ENCODE measurements around the gene PCNX2. TPM values are rescaled to one million over a fixed set of nuclear protein-coding genes. Genes with fewer than 3 reads are reported as not detected.

The PCNX2 gene
- total RNA-seq, 1 experiment from 2014 or later = 50.8 TPM

DNA sequence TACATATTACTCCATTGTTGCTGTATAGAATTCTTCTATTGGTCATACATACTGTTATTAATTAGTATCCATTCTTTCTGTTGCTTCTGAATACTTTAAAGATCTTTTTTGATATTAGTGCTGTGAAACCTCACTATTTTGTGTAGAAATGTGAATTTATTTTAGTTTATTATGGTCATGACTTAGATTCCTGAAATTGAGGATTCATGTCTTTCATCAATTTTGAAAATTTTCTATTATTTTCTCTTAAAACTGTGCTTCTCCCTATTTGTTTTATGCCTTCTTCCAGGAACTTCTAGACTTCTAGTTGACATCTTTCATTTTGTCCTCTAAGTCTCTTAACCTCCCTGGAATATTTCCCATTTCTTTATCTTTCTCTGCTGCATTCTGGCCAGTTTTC lies 232.1 kb downstream of the PCNX2 start:
- DNase-seq (ENCODE audit: low spot score) = no peak
- Mint-ChIP-seq H3K27me3 (ENCODE audit: low read depth) (no peaks in the 10 kb centered on the region), H3K4me3 (no peak overlapping the region), H3K9me3 (no peaks in the 10 kb centered on the region), H3K27ac (no peak overlapping the region), H3K36me3 (peaks cover 10% of the 10 kb centered on the region), H3K4me1 (peaks cover 10% of the 10 kb centered on the region)
- no peak for ATAC-seq
- CTCF ChIA-PET = no interaction called here
- no peak for TF ChIP-seq ZNF671 (CRISPR knock-in tag; IDR thresholded peaks at IDR 0.05)
- TF ChIP-seq MXD4 (CRISPR knock-in tag; IDR thresholded peaks at IDR 0.05; ENCODE audit: borderline replicate concordance) = no peak
- TF ChIP-seq KAT7 (CRISPR knock-in tag; IDR thresholded peaks at IDR 0.05; ENCODE audit: borderline replicate concordance) = no peak
- no peak for TF ChIP-seq ZNF263 (CRISPR knock-in tag; IDR thresholded peaks at IDR 0.05; ENCODE audit: low read depth)
- TF ChIP-seq, protein P1, sequence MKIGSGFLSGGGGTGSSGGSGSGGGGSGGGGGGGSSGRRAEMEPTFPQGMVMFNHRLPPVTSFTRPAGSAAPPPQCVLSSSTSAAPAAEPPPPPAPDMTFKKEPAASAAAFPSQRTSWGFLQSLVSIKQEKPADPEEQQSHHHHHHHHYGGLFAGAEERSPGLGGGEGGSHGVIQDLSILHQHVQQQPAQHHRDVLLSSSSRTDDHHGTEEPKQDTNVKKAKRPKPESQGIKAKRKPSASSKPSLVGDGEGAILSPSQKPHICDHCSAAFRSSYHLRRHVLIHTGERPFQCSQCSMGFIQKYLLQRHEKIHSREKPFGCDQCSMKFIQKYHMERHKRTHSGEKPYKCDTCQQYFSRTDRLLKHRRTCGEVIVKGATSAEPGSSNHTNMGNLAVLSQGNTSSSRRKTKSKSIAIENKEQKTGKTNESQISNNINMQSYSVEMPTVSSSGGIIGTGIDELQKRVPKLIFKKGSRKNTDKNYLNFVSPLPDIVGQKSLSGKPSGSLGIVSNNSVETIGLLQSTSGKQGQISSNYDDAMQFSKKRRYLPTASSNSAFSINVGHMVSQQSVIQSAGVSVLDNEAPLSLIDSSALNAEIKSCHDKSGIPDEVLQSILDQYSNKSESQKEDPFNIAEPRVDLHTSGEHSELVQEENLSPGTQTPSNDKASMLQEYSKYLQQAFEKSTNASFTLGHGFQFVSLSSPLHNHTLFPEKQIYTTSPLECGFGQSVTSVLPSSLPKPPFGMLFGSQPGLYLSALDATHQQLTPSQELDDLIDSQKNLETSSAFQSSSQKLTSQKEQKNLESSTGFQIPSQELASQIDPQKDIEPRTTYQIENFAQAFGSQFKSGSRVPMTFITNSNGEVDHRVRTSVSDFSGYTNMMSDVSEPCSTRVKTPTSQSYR (CRISPR knock-in tag; IDR thresholded peaks at IDR 0.05) = no peak
- TF ChIP-seq, protein P2, sequence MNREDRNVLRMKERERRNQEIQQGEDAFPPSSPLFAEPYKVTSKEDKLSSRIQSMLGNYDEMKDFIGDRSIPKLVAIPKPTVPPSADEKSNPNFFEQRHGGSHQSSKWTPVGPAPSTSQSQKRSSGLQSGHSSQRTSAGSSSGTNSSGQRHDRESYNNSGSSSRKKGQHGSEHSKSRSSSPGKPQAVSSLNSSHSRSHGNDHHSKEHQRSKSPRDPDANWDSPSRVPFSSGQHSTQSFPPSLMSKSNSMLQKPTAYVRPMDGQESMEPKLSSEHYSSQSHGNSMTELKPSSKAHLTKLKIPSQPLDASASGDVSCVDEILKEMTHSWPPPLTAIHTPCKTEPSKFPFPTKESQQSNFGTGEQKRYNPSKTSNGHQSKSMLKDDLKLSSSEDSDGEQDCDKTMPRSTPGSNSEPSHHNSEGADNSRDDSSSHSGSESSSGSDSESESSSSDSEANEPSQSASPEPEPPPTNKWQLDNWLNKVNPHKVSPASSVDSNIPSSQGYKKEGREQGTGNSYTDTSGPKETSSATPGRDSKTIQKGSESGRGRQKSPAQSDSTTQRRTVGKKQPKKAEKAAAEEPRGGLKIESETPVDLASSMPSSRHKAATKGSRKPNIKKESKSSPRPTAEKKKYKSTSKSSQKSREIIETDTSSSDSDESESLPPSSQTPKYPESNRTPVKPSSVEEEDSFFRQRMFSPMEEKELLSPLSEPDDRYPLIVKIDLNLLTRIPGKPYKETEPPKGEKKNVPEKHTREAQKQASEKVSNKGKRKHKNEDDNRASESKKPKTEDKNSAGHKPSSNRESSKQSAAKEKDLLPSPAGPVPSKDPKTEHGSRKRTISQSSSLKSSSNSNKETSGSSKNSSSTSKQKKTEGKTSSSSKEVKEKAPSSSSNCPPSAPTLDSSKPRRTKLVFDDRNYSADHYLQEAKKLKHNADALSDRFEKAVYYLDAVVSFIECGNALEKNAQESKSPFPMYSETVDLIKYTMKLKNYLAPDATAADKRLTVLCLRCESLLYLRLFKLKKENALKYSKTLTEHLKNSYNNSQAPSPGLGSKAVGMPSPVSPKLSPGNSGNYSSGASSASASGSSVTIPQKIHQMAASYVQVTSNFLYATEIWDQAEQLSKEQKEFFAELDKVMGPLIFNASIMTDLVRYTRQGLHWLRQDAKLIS (CRISPR knock-in tag; IDR thresholded peaks at IDR 0.05; ENCODE audit: borderline replicate concordance) = no peak
- no peak for TF ChIP-seq CREB1 (CRISPR knock-in tag; IDR thresholded peaks at IDR 0.05)
- no peak for TF ChIP-seq CBFB (CRISPR knock-in tag; IDR thresholded peaks at IDR 0.05; ENCODE audit: low read depth)
- TF ChIP-seq PRRX2 (CRISPR knock-in tag; IDR thresholded peaks at IDR 0.05) = no peak
- TF ChIP-seq RORB (CRISPR knock-in tag; IDR thresholded peaks at IDR 0.05) = no peak
- TF ChIP-seq, protein P3, sequence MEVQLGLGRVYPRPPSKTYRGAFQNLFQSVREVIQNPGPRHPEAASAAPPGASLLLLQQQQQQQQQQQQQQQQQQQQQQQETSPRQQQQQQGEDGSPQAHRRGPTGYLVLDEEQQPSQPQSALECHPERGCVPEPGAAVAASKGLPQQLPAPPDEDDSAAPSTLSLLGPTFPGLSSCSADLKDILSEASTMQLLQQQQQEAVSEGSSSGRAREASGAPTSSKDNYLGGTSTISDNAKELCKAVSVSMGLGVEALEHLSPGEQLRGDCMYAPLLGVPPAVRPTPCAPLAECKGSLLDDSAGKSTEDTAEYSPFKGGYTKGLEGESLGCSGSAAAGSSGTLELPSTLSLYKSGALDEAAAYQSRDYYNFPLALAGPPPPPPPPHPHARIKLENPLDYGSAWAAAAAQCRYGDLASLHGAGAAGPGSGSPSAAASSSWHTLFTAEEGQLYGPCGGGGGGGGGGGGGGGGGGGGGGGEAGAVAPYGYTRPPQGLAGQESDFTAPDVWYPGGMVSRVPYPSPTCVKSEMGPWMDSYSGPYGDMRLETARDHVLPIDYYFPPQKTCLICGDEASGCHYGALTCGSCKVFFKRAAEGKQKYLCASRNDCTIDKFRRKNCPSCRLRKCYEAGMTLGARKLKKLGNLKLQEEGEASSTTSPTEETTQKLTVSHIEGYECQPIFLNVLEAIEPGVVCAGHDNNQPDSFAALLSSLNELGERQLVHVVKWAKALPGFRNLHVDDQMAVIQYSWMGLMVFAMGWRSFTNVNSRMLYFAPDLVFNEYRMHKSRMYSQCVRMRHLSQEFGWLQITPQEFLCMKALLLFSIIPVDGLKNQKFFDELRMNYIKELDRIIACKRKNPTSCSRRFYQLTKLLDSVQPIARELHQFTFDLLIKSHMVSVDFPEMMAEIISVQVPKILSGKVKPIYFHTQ (CRISPR knock-in tag; IDR thresholded peaks at IDR 0.05) = no peak
- no peak for TF ChIP-seq SMAD3 (CRISPR knock-in tag; IDR thresholded peaks at IDR 0.05; ENCODE audit: borderline replicate concordance)
- POLR2A ChIA-PET = no interaction called here

DNA sequence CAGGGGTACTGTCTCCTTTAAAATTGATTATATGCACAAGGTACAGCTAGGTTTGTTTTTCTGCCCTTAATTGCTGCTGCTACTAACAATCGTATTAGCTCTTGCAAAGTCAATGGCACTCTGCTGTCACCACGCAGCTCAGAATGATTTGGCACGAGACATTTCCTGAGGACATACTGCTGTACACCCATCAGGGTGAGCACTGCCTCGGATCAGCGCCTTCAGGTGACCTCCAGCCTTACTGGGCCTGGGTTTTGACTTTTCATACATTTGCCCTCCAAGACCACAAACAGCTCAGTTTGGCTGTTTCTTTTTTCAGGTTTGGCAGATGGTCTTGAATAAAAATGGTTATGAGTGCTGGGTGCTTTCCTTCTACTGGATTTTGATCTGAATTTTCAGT lies 234.3 kb downstream of the PCNX2 start:
- Mint-ChIP-seq H3K27me3 (ENCODE audit: low read depth) (no peaks in the 10 kb centered on the region), H3K9me3 (no peaks in the 10 kb centered on the region), H3K4me3 (no peak overlapping the region), H3K27ac (peak overlapping the region; percentile 41; the same call in 1 of the 2 replicates), H3K36me3 (peaks cover 3% of the 10 kb centered on the region; the same call in 1 of the 2 replicates), H3K4me1 (peaks cover 10% of the 10 kb centered on the region)
- CTCF ChIA-PET = no interaction called here
- DNase-seq (ENCODE audit: low spot score) (no peak), ATAC-seq (no peak)
- TF ChIP-seq ZBTB21 (CRISPR knock-in tag; IDR thresholded peaks at IDR 0.05; ENCODE audit: borderline replicate concordance) (no peak), SP1 (CRISPR knock-in tag; conservative IDR thresholded peaks at IDR 0.05) (no peak), TEAD1 (CRISPR knock-in tag; IDR thresholded peaks at IDR 0.05) (no peak), ESRRA (CRISPR knock-in tag; IDR thresholded peaks at IDR 0.05; ENCODE audit: borderline replicate concordance) (no peak), NR1H2 (CRISPR knock-in tag; IDR thresholded peaks at IDR 0.05) (no peak), GTF2I (CRISPR knock-in tag; conservative IDR thresholded peaks at IDR 0.05) (no peak), TP53 (CRISPR knock-in tag; IDR thresholded peaks at IDR 0.05) (no peak), ZNF219 (CRISPR knock-in tag; IDR thresholded peaks at IDR 0.05; ENCODE audit: borderline replicate concordance) (no peak), ZNF121 (CRISPR knock-in tag; IDR thresholded peaks at IDR 0.05) (no peak), NR2C2 (CRISPR knock-in tag; IDR thresholded peaks at IDR 0.05) (no peak)
- POLR2A ChIA-PET = no interaction called here

Data from WTC11 (cell line).